Thoracic aorta (tissue), 2 donors: ENCODE measurements around the gene GALNT9. TPM values are rescaled to one million over a fixed set of nuclear protein-coding genes. Genes with fewer than 3 reads are reported as not detected.

Source experiments
- ATAC-seq: fragments of 150-250 bp; one replicate; pipeline ENCODE4 v1.8.0; 2017; ENCODE audit warnings: low read depth; ENCODE audit not compliant: insufficient number of reproducible peaks, low FRiP score
- DNase-seq: peaks from one replicate; pipeline ENCODE4 v3.0.0-alpha.2; 2020; ENCODE audit warnings: low spot score
- H3K27ac ChIP-seq, 2 donors: fragments of 200-600 bp; sonication (generic); 1 replicate in 1 of 2; 2 replicates in 1 of 2; pipeline ENCODE4 v1.5.1; 2016; ENCODE audit warnings: mild to moderate bottlenecking in 2 of 2, moderate library complexity in 2 of 2
- H3K27me3 ChIP-seq: fragments of 200-600 bp; sonication (generic); replicated peaks from 2 replicates; pipeline ENCODE4 v1.6.0; 2016; ENCODE audit warnings: mild to moderate bottlenecking; ENCODE audit not compliant: insufficient read depth
- H3K36me3 ChIP-seq: fragments of 200-600 bp; sonication (generic); one replicate; pipeline ENCODE4 v1.5.1; 2016
- H3K4me1 ChIP-seq, 2 donors: fragments of 200-600 bp; sonication (generic); 1 replicate in 1 of 2; 2 replicates in 1 of 2; pipeline versions ENCODE4 v1.5.1 to v1.6.0; 2016; ENCODE audit warnings: low read depth in 2 of 2, mild to moderate bottlenecking in 1 of 2; ENCODE audit not compliant: control insufficient read depth in 1 of 2
- H3K4me3 ChIP-seq: fragments of 200-600 bp; sonication (generic); 2 replicates; pipeline ENCODE4 v1.5.1; 2016; ENCODE audit warnings: mild to moderate bottlenecking
- H3K9me3 ChIP-seq: fragments of 200-600 bp; sonication (generic); 2 replicates; pipeline ENCODE4 v1.5.1; 2016
- CTCF ChIP-seq: fragments of 200-600 bp; sonication (generic); IDR thresholded peaks from one replicate; pipeline ENCODE4 v1.5.1; 2019; ENCODE audit warnings: antibody characterized with exemption
- total RNA-seq, 2 donors: library from RNA; depleted of rRNA; stranded (reverse); fragments of >200 nt; gene quantifications; one replicate each; pipeline versions ENCODE4 v1.1.0 to v1.2.3, GENCODE V29; 2016

Gene GALNT9
- total RNA-seq, 2 donors from 2014 or later, result 1.7 TPM; not detected in 1

DNA sequence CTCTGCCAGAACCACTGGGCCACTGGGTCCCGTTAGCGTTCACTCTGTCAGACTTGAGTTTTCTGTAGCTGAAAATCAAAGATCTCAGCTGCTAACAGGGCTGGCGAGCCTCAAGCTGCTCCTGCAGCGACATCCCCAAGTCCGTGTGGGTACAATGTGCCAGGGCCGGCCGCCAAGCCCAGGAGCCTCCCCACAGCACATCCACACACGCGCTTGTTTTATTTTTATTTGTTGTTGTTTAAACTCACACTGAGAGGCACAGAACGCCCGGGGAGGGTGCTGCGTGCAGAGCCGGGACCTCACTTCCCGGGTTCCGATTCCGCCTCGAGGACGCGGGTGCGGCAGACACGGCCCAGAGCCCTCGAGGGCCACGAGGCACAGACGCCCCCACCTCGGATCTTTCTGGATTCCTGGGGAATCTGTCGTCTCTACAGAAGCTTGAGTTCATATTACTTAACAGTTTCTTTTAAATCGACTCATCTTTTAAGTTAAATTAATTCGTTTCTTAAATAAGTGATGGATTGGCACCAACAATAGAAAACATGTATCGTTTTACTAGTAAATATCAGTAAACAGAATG is 9.3 kb downstream of the GALNT9 start:
- H3K27ac ChIP-seq, result no peak overlapping the region
- H3K4me1 ChIP-seq, result no peaks in the 10 kb centered on the region
- no peak overlapping the region for H3K4me3 ChIP-seq
- TF ChIP-seq CTCF, result no peak
- H3K27me3 ChIP-seq, result no peaks in the 10 kb centered on the region
- no peak for ATAC-seq
- no peaks in the 10 kb centered on the region for H3K36me3 ChIP-seq
- no peaks in the 10 kb centered on the region for H3K9me3 ChIP-seq
- DNase-seq, result no peak

DNA sequence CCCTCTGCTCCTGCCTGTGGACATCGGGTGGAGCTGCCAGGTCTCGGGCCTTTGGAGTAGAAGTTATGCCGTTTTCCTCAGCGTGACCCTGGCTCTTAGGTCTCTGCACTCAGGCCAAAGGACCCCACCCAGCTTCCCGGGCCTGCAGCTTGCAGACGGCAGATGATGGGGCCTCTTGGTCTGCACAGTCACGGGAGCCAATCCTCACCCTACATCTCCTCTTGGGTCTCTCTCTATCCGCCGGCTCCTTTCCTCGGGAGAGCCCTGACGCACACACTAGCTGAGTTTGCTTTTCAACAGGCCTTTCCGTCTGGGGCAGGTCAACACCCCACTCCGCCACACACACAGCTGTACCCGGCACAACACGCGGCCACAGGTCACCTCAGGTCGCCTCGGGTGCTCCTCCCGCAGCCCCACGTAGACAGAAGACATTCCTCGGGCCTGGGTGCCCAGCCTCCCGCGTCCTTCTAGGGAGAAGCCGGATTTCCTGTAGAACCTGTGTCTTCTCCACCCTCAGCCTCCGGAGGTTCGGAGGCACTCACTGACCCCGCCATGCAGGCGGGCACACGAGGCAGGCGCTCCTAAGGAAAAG is 9.9 kb downstream of the GALNT9 start:
- TF ChIP-seq CTCF, result no peak
- no peaks in the 10 kb centered on the region for H3K4me1 ChIP-seq
- DNase-seq (no peak), ATAC-seq (no peak)
- H3K36me3 ChIP-seq, result no peaks in the 10 kb centered on the region
- no peaks in the 10 kb centered on the region for H3K27me3 ChIP-seq
- H3K9me3 ChIP-seq, result no peaks in the 10 kb centered on the region
- no peak overlapping the region for H3K4me3 ChIP-seq
- H3K27ac ChIP-seq, result no peak overlapping the region

- Histone ChIP-seq H3K27me3 (no peaks in the 10 kb centered on the region), H3K4me3 (no peak overlapping the region), H3K27ac (no peak overlapping the region), H3K36me3 (no peaks in the 10 kb centered on the region), H3K4me1 (no peaks in the 10 kb centered on the region), H3K9me3 (no peaks in the 10 kb centered on the region)
- ATAC-seq (no peak), DNase-seq (no peak)
- no peak for TF ChIP-seq CTCF
Measured at GRCh38 chr12:132318618-132319033, 10.8 kb downstream of the GALNT9 start.

DNA sequence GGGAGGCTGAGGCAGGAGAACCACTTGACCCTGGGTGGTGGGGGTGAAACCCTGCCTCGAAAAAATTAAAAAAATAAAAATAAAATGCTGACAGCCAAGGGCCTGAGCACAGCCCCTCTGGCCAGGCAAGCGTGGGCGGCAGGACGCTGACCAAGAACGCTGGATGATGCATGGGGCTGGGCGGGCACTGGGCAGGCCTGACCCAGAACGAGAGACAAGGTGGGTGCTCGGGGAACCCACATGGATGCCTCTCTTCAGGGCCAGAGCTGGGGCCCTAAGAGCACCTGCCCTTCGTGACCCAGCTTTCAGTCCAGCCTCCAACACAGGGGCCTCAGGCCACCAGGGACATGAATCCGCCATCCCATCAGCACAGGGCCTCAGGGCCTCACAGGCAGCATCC is 11.3 kb downstream of the GALNT9 start:
- H3K27me3 ChIP-seq, result no peaks in the 10 kb centered on the region
- no peak for TF ChIP-seq CTCF
- no peak overlapping the region for H3K4me3 ChIP-seq
- no peaks in the 10 kb centered on the region for H3K36me3 ChIP-seq
- no peak for DNase-seq
- H3K4me1 ChIP-seq, result no peaks in the 10 kb centered on the region
- no peaks in the 10 kb centered on the region for H3K9me3 ChIP-seq
- ATAC-seq, result no peak
- H3K27ac ChIP-seq, result no peak overlapping the region

DNA sequence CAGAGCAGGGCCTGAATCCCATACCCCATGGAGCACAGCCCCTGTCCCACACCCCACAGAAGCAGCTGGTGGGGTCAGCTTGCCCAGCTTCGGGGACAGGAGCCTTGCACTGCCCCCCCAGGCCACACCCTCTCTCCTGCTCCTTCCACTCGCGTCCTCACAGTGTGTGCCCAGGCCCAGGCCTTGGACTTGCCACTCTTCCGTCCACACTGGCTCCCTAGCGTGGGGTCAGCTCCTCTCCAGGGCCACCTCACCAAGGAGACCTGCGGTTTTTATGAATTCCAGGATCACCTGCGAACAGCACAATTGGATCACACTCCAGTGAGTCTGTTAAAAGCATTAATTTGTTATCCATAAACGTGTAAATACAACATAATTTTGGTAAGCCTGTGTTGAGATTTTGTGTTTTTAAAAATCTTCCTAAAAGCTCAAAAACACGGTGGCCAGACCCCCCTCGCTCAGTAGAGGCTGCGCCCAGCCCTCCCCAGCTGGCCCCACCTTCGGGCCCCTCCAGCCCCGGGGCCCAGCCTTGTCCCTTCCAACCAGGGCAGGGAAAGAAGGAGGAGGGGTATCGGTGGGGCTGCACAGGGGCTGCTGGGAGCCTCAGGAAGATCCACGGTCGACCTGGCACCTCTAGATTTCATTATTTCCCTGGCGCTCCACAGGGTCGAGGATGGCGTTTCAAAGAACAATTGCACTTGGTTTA is 12.0 kb downstream of the GALNT9 start:
- Histone ChIP-seq H3K27me3 (no peaks in the 10 kb centered on the region), H3K9me3 (no peaks in the 10 kb centered on the region), H3K4me3 (no peak overlapping the region), H3K4me1 (no peaks in the 10 kb centered on the region), H3K27ac (no peak overlapping the region), H3K36me3 (no peaks in the 10 kb centered on the region)
- DNase-seq, result no peak
- TF ChIP-seq CTCF, result no peak
- ATAC-seq, result no peak
